Central memory CD4-positive, alpha-beta T cell (primary cell): ENCODE results near the gene GLT1D1.

Source experiments
- DNase-seq: peaks from one replicate; pipeline ENCODE4 v3.0.0; 2022

The GLT1D1 gene

DNA sequence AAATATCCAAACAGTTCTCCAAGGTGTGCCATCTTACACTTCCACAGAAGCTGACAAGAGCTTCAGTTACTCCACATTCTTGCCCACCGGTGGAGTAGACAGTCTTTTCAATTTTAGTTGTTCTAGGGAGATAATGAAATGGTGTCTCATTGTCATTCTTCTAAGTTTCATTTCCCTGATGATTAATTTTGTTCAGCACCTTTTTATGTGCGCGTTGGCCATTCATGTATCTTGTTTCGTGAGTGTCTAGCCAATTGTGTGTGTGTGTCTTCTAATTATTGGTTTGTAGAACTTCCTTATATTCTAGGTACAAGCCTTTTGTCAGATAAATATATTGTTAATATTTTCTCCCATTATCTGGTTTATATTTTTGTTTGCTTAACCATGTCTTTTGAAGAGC is 63.1 kb downstream of the GLT1D1 start:
- DNase-seq = no peak

DNA sequence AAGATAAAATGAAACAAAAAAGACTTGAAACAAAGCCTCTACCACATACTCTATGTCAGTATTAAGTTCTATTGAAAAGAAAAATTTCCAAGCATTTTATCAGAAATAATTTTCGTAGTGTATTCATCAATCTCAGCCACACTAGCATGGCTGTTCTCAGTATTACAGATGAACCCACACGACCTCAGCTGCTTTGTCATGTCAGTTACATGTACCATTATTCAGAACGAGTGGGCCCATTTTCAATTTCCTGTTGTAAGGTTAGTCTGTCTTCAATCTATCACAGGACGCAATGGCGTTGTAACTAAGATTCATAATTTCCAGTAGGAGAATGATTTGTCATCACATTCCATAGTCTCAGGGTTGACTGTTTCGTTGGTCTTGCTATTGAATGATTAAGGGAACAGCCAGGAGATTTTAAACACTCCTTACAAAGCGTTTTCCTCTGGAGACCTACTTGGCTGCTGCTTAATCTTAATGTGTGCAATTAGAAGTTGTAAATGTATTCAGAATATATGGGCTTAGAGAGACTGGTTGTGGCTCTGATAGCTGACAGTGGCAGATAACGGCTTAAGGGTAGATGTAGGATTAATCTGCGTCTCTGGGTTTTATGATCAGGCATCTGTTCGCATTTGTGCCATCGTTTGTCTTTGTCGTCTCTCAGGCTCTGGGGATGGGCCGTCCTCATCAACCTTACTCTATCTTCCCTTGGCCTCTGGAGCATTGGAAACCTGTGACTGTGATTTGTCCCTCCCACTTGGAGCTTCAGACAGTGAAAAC is 65.4 kb downstream of the GLT1D1 start:
- DNase-seq = no peak

DNA sequence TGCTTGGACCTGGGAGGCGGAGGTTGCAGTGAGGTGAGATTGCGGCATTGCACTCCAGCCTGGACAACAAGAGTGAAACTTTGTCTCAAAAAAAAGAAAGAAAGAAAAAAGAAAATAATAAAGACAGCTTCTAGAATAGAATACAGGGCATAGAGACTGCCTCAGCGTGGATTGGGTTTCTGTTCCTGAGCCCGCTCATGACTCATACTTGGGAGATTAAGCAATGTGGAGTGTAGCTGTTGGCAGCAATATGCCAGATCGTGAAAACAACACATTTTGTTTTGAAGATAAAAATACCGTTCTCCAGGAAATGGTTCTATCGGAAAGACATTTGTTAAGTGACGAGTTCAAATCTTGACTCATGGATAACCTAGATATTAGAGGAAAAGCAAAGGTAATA is 67.2 kb downstream of the GLT1D1 start:
- no peak for DNase-seq

DNA sequence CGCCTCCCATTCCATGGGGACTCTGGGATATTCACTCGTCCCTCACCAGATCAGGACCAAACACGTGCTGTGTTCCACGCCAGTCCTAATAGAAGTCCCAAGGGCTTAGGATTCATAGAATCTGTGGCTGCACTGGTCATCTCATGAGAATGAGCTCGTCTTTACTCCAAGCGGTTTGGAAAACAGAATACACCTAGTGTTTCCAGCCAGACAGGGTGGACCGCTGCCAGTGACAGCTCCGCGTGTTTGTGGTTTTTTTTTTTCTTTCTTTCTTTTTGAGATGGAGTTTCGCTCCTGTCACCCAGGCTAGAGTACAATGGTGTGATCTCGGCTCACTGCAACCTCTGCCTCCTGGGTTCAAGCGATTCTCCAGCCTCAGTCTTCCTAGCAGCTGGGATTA is 75.1 kb downstream of the GLT1D1 start:
- no peak for DNase-seq

DNA sequence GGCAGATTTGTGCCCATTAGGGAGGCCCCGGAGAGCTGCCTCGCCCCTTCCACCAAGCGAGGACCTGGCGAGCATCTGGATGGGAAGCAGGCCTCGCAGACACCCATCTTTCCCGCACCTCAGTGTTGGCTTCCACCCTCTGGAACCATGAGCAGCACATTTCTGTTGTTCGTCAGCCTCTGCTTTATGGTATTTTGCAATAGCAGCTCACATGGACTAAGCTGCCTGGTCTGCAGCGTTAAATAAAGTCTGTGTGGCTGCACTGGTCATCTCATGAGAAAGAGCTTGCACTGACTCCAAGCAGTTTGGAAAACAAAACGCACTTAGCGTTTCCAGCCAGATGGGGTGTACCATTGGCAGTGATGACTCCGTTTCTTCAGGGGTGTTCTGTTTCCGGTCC is 75.8 kb downstream of the GLT1D1 start:
- DNase-seq = no peak

DNA sequence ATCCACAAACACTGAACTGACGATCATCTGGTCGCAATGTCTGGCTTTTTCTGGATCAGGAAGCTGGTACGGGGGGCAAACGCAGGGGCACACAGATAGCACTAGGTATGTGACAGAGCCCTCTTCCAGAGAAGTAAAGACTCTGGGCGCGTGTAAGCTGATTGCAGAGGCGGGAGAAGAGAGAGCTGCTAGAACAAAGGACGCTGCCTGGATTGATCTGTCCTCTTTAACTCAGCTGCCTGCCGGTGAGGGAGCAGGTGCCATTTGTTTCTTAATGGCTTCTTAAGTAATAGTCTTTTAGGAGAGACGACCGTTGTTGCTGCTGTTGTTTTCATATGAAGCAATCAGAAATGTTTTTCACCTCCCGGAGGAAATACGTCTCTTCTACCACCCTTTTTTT is 77.3 kb downstream of the GLT1D1 start:
- no peak for DNase-seq

DNA sequence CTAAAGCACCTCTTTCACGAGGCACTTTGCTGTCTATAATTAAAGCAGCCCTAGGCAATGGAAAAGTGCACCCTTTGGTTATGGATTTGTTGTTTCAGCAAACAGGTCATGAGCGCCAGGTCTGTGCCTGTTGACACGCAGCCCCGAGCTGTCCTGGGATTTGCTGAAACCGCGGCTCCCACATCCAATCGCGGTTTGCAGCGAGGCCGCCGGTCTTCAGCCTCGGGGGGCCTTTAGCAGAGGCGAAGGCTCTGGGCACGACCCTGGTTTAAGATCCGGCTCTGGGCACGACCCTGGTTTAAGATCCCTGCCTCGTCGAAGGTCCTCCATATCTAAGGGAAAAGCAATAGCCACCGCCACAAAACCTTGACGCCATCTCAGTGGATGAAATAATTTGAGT is 79.2 kb downstream of the GLT1D1 start:
- no peak for DNase-seq

DNA sequence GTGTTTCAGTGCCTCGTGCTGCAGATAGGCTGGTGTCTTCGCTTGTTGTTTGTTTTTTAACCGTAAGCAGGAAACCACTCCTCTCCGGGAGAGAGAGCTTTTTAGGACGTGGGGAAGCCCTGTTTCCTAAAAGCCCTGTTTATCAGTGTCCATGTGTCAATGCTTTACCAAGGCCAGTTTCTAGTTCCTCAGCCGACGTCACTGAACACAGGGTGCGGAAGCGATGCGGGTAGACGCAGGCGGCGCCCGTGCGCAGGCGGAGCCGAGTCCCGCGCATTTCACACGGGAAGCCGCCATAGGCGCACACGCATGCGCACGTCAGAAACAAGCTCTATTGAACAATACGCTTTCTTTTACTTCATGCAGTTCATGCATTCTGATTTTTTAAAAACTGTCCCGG is 79.8 kb downstream of the GLT1D1 start:
- DNase-seq = no peak

DNA sequence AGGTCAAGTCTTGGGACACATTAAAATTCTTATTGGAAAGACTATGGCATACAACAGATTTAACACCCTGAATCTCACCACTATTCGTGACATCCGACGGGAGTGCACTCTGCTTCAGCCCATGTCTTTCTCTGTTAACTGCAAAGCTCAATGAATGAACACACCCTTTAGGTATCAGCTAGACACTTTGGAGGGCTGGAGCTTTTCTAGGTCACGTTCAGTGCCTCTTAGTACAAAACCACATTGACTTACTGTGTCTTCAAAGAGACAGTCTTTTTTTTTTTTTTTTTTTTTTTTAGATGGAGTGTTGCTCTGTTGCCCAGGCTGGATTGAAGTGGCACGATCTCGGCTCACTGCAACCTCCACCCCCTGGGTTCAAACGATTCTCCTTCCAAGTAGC is 80.6 kb downstream of the GLT1D1 start:
- DNase-seq = no peak

DNA sequence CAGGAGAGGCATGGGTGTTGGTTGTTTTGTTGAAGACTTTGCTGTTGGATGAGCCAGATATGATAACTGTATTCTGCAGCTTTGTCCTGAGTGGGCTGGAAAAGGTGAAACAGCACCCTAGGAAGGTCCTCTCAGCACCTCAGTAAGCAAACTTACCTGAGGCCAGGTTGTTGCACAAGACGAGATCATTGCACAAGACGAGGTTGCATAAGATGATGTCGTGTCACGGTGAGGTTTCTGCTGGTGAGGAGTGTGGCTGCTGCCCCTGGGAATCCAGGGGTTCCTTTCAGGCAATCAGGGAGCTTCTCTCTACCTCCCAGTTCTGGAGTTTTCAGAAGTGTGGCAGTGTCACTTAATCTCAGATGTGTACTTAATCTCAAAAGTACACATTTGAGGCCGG is 85.6 kb downstream of the GLT1D1 start:
- no peak for DNase-seq

DNA sequence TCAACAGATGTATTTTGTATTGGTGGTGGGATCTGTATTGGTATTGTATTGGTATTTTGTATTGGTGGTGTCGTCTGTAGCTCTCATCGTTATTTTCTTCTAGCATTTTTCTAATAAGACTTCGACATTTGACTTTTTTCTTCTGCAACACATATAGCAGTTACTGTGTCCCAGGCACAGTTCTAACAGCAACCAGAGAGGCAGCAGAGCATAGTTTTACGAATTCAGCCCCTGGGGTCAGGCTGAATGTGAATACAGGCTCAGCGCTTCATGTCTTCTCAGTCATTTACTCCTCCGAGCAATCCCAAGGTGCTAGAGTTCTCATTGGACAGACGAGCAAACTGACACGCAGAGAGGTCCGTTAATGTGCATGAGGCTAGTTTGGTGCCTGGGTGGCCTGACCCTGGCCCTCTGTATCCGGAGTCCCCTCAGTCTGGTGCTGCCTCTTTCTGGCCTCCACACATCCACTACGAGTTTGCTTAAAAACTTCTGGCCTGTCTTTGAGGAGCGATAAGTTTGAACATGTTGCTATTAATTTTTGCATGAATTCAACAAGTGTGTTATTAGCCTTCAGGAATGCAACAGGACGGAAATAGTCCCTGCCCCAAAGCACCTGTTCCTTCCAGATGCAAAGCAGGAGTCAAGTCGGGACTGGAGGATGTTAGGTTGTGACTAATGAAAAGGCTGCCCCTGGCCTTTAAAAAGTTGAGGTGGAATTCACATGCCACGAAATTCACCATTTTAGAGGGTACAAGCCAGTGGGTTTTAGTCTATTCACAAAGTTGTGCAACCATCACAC is 87.0 kb downstream of the GLT1D1 start:
- DNase-seq = no peak

DNA sequence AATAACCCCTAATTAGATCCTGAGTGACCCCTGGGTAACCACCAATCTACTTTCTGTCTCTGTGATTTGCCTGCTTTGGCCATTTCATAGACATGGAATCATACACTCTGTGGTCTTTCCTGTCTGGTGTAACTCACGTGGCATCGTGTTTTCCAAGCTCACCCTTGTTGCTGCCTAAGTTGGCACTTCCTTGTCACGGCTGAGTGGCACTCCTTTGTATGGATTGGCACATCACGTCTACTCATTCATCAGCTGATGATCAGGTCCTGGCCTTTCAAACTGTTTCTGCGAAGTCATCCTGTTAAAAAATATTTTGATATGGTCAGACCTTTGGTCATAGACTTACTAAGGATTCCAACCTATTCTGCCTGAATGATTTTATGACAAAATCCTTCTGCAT is 87.7 kb downstream of the GLT1D1 start:
- DNase-seq = no peak

DNA sequence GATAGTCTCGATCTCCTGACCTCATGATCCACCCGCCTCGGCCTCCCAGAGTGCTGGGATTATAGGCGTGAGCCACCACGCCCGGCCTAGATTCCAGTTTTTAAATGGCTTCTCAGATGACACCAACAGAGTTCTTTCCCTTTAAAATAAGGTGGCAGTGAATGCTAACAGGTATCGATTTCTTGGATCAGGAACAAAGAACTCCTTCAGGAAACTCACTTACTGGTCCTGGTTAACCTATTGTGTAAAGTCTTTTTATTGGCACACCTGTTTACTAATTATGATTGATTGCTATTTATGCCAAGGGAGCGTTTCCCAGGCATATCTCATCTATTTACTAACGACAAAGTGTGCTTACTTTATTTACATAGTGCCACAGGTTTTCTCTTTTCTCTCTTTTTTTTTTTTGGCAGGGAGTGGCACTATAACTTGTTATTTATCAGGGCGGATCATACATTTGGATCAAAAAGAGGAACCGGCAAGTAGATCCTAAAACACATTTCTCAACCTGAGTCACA is 89.7 kb downstream of the GLT1D1 start:
- DNase-seq = no peak

DNA sequence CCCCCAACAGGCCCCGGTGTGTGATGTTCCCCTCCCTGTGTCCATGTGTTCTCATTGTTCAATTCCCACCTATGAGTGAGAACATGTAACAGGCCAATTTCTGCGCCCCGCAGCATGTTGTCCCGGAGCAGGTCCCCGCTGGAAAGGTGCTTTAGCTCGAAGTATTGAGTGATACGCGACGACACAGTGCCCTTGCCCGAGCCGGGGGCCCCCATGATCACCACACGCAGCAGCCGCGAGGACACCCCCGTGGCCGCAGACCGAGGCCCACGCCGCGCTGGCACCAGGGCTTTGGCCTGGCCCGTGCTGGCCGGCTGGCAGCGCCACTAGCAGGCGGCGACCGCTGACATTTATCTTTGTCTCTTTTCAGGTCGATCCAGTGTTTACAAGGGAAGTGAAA is 91.7 kb downstream of the GLT1D1 start:
- no peak for DNase-seq

DNA sequence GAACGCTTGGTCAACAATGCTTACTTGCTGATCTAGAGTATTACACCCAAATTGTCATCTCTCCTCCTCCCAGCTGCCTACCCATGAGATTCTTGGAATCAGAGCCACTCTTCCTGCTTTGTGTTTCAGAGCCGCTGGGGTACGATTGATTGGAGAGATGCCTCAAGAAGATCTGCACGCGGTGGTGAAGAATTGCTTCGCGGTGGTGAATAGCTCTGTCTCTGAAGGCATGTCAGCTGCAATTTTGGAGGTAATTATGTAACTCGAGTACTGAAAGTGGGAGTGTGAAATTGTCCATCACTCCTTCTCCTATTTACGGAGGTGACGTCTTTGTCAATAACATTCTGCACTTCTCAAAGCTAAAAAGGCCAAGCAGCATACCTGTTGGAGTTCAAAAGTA is 93.9 kb downstream of the GLT1D1 start:
- no peak for DNase-seq

DNA sequence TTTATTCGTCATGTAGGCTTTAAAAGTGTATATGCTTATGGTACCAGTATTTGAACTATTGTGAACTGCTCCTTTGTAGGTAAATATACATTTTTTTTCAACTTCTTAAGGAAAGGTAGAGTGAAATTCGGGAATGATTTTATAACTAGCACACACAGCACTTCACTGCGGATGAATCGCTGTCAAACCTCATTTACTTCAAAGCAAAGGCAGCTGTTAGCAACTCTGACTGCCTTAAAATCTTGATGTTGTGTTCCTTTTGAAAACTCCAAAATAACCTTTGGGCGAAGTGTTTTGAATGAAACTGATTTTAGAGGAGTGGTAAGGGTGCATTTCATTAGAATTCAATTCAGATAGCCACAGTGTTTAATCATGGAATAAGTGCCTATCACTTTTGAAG is 95.8 kb downstream of the GLT1D1 start:
- no peak for DNase-seq

DNA sequence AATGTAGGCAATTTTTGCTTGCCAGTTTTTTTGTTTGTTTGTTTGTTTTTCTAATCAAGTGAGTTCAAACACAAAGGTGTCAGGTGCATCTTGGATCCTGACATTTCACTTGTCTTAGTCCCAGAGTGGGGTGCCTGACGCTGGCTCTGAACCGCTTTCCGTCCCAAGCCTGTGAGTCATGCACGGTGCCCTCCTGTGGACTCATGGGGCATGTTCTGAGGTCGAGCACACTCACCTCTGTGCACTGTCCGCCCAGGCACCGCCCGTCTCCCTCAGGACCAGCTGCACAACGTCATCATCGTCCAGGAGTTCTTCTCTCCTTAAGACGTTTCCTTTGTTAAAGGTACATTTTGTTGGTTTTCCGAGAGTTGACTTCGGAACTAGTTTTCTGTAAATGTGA is 98.2 kb downstream of the GLT1D1 start:
- DNase-seq = no peak

DNA sequence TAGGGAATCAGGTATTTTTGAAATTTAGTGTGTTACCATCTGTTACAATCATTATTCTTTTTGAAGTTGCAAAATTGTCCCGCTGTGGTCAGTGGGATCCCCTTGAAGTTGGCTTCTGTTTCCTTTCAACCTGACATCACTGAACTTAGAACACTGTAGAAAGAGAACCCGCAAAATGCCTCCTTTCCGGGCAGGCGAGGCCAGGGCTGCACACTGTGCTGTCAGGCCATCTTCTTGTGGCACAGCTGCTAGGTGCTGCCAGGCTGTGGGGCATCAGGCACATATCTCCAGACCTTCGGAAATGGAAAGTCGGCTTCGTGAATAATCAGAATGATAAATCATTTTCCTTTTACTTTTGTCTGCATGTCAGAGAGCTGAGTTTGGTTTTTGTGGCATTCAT is 103.5 kb downstream of the GLT1D1 start:
- DNase-seq = no peak

DNA sequence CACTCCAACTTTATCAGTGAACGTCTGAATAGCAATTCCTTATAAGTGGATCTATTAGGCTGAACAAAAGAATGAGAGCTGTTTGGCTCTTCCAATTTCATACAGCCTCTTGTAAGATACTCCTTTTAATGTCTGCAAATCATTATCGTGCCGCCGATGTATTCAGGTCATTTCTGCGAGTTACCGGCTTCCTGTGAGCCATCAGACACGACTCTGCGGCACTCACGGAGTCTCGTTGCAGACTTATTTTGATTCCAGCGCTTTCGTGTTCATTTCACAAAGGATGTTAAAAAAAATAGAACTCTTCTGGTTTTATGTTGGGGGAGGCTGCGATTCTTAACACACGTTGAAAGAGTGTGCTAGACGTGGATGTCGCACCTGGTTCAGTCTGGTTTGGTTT is 106.6 kb downstream of the GLT1D1 start:
- DNase-seq = no peak

DNA sequence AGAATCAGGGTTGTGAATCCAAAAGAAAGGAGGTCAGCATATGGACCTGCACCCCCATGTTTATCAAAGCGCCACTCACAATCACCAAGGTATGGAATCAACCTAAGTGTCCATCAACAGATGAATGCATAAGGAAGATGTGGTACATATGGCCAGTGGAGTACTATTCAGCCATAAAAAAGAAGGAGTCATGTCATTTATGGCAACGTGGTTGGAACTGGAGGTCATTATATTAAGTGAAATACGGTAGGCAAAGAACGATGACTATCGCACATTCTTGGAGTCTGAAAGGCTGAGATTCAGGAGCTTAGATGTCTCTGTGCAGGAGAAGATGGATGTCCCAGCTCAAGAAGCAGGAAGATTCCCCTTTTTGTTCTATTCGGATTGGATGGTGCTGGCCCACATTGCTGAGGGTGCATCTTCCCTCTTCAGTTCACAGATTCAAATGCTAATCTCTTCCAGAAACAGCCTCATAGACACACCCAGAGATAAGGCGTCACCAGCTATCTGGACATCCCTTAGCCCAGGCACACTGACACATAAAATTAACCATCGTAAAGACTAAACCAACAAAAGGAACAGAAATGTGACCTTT is 108.1 kb downstream of the GLT1D1 start:
- no peak for DNase-seq

DNA sequence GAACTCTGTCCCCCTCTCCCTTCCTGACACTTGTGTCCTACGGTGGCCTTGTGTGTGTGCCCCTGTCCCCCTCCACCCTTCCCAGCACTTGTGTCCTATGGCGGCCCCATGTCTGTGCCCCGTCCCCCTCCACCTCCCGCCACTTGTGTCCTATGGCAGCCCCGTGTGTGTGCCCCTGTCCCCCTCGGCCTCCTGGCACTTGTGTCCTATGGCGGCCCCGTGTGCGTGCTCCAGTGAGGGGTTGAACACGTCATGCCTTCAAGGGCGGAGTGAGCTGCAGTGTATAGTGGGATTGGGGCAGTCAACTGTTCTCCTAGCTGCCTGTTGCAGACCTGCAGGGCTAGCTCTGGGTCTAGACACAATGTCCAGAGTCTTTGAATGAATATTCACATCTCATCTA is 108.7 kb downstream of the GLT1D1 start:
- no peak for DNase-seq

DNA sequence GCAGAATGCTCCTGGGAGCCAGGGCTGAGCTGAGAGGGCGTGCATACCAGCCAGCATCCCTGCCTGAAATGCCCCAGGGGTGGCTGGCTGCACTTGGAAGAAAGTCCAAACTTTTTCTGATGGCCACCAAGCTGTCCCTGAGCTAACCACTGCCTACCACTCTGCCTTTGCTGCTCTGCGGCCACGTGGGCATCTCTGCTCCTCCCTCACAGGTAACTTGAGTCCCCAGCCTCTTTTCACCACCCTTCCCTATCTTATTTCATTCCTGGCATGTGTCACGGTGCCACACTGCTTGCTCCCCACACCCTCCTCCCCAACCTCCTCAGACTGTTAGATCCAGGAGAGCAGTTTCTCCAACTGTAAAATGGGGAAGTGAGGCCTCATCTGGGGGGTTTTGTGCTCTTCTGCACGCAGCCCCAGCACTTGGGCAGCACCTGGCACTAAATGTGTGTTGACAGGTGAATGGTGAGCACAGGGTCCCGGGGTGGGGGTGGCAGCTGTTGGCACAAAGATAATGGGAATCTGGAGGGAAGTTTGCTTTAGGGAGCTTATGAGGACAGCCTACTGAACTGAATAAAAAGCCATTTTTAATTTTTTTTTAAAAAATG is 113.0 kb downstream of the GLT1D1 start:
- DNase-seq = no peak

DNA sequence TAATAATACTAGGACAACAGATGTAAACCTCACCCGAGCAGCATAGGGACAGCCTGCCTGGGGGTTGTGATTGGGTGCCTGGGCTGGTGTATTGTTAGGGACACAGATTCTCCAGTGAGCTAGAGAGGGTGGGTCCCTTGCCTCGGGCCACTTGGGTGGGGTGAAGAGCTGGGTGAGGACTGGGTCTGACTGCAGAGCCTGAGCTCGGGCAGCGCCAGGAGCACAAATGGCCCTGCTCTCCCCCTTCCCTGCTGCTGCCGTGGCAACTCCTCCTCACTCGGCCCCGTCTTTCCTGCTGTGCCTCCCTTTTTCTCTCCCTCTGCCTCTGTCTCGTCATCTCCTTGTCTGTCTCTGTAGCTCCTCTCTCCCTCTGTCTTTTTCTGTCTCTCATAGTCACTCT is 115.4 kb downstream of the GLT1D1 start:
- DNase-seq = no peak
